Measurements from ENCODE around the gene CD58.

Gene CD58

GRCh38 chr1:116577759-116578314, 7.0 kb upstream of the CD58 start:
- Histone ChIP-seq H3K36me3 (ENCODE audit: control insufficient read depth in 4 of 4, insufficient read depth in 4 of 4, low read length in 3 of 4) (no peaks in the 10 kb centered on the region), H3K9me3 (ENCODE audit: control extremely low read depth in 1 of 5, control insufficient read depth in 4 of 5, insufficient read depth in 2 of 5, low read depth in 1 of 5, low read length in 4 of 5) (no peaks in the 10 kb centered on the region), H3K4me1 (ENCODE audit: control extremely low read depth in 1 of 4, control insufficient read depth in 4 of 4, insufficient read depth in 4 of 4, low read length in 3 of 4) (peaks cover 0 to 8% (median 0%) of the 10 kb centered on the region in 4 experiments), H3K27ac (ENCODE audit: insufficient read depth in 1 of 2, low read depth in 1 of 2, low read length in 2 of 2, poor library complexity in 1 of 2, severe bottlenecking in 2 of 2) (no peak overlapping the region), H3K4me3 (ENCODE audit: control insufficient read depth in 1 of 7, extremely low read depth in 1 of 7, insufficient read depth in 4 of 7, low read depth in 2 of 7, low read length in 6 of 7) (no peak overlapping the region), H3K27me3 (replicated peaks in 2 of 5; ENCODE audit: control insufficient read depth in 4 of 5, insufficient read depth in 5 of 5, low read length in 4 of 5) (peaks cover 0 to 4% (median 0%) of the 10 kb centered on the region in 5 experiments)
- ChIA-PET CTCF (interaction anchor here (0.8 to 4.0 kb wide), 5 partner anchors 9 to 444 kb away, joined by 3 to 20 read pairs (median 3); no protein-coding TSS in a partner anchor), POLR2A (interaction anchor here (0.6 kb wide), 1 partner anchor 30 kb away, joined by 3 read pairs; no protein-coding TSS in a partner anchor)
- DNase-seq, result no peak
- WGBS (ENCODE audit: insufficient coverage), result 100% methylated on average over 3 of the region's 5 CpGs

- peak; percentile 59 to 82 (median 73) for DNase-seq
- no peak overlapping the region for H3K27ac ChIP-seq (ENCODE audit: insufficient read depth in 1 of 2, low read depth in 1 of 2, low read length in 2 of 2, poor library complexity in 1 of 2, severe bottlenecking in 2 of 2)
- H3K4me1 ChIP-seq (ENCODE audit: control extremely low read depth in 1 of 4, control insufficient read depth in 4 of 4, insufficient read depth in 4 of 4, low read length in 3 of 4), result peaks cover 0 to 27% (median 15%) of the 10 kb centered on the region in 4 experiments
- H3K9me3 ChIP-seq (ENCODE audit: control extremely low read depth in 1 of 5, control insufficient read depth in 4 of 5, insufficient read depth in 2 of 5, low read depth in 1 of 5, low read length in 4 of 5), result no peaks in the 10 kb centered on the region
- H3K27me3 ChIP-seq (replicated peaks in 2 of 5; ENCODE audit: control insufficient read depth in 4 of 5, insufficient read depth in 5 of 5, low read length in 4 of 5), result peaks cover 0 to 4% (median 0%) of the 10 kb centered on the region in 5 experiments
- ChIA-PET CTCF (interaction anchor here (0.7 to 4.8 kb wide), 19 partner anchors 9 to 486 kb away, joined by 3 to 37 read pairs (median 3); partner anchors contain the start of gene TTF2), POLR2A (interaction anchor here (0.6 kb wide), 1 partner anchor 52 kb away, joined by 4 read pairs; no protein-coding TSS in a partner anchor)
- no peaks in the 10 kb centered on the region for H3K36me3 ChIP-seq (ENCODE audit: control insufficient read depth in 4 of 4, insufficient read depth in 4 of 4, low read length in 3 of 4)
- H3K4me3 ChIP-seq (ENCODE audit: control insufficient read depth in 1 of 7, extremely low read depth in 1 of 7, insufficient read depth in 4 of 7, low read depth in 2 of 7, low read length in 6 of 7), result no peak overlapping the region
- WGBS (ENCODE audit: insufficient coverage), result 38% methylated on average over 9 of the region's 11 CpGs
These were observed 3.9 kb upstream of the CD58 start for GRCh38 chr1:116574581-116575291.

GRCh38 chr1:116573431-116574095, 2.7 kb upstream of the CD58 start:
- POLR2A ChIA-PET, result interaction anchor here (0.6 kb wide), 1 partner anchor 417 kb away, joined by 3 read pairs; no protein-coding TSS in a partner anchor

GRCh38 chr1:116572771-116573430, 2.1 kb upstream of the CD58 start:
- Histone ChIP-seq H3K4me1 (ENCODE audit: control extremely low read depth in 1 of 4, control insufficient read depth in 4 of 4, insufficient read depth in 4 of 4, low read length in 3 of 4) (peaks cover 0 to 39% (median 28%) of the 10 kb centered on the region in 4 experiments), H3K27ac (ENCODE audit: insufficient read depth in 1 of 2, low read depth in 1 of 2, low read length in 2 of 2, poor library complexity in 1 of 2, severe bottlenecking in 2 of 2) (no peak overlapping the region), H3K4me3 (ENCODE audit: control insufficient read depth in 1 of 7, extremely low read depth in 1 of 7, insufficient read depth in 4 of 7, low read depth in 2 of 7, low read length in 6 of 7) (no peak overlapping the region), H3K36me3 (ENCODE audit: control insufficient read depth in 4 of 4, insufficient read depth in 4 of 4, low read length in 3 of 4) (no peaks in the 10 kb centered on the region), H3K27me3 (replicated peaks in 2 of 5; ENCODE audit: control insufficient read depth in 4 of 5, insufficient read depth in 5 of 5, low read length in 4 of 5) (peaks cover 0 to 1% (median 0%) of the 10 kb centered on the region in 5 experiments), H3K9me3 (ENCODE audit: control extremely low read depth in 1 of 5, control insufficient read depth in 4 of 5, insufficient read depth in 2 of 5, low read depth in 1 of 5, low read length in 4 of 5) (no peaks in the 10 kb centered on the region)
- DNase-seq, result no peak
- 100% methylated on average over 3 of the region's 4 CpGs for WGBS (ENCODE audit: insufficient coverage)
- ChIA-PET POLR2A (interaction anchor here (0.6 kb wide), 1 partner anchor 416 kb away, joined by 3 read pairs; no protein-coding TSS in a partner anchor), CTCF (interaction anchor here (0.8 to 4.8 kb wide), 7 partner anchors 23 to 487 kb away, joined by 3 to 37 read pairs (median 3); partner anchors contain the start of gene TTF2)

More at GRCh38 chr1:116573431-116574095, 2.7 kb upstream of the CD58 start:
- Histone ChIP-seq H3K4me1 (ENCODE audit: control extremely low read depth in 1 of 4, control insufficient read depth in 4 of 4, insufficient read depth in 4 of 4, low read length in 3 of 4) (peaks cover 0 to 39% (median 27%) of the 10 kb centered on the region in 4 experiments), H3K27ac (ENCODE audit: insufficient read depth in 1 of 2, low read depth in 1 of 2, low read length in 2 of 2, poor library complexity in 1 of 2, severe bottlenecking in 2 of 2) (no peak overlapping the region), H3K4me3 (ENCODE audit: control insufficient read depth in 1 of 7, extremely low read depth in 1 of 7, insufficient read depth in 4 of 7, low read depth in 2 of 7, low read length in 6 of 7) (no peak overlapping the region), H3K36me3 (ENCODE audit: control insufficient read depth in 4 of 4, insufficient read depth in 4 of 4, low read length in 3 of 4) (no peaks in the 10 kb centered on the region), H3K27me3 (replicated peaks in 2 of 5; ENCODE audit: control insufficient read depth in 4 of 5, insufficient read depth in 5 of 5, low read length in 4 of 5) (peaks cover 0 to 4% (median 0%) of the 10 kb centered on the region in 5 experiments), H3K9me3 (ENCODE audit: control extremely low read depth in 1 of 5, control insufficient read depth in 4 of 5, insufficient read depth in 2 of 5, low read depth in 1 of 5, low read length in 4 of 5) (no peaks in the 10 kb centered on the region)
- DNase-seq, result no peak
- WGBS (ENCODE audit: insufficient coverage), result 83% methylated on average over 1 of the region's 7 CpGs
- CTCF ChIA-PET, result interaction anchor here (0.8 to 4.8 kb wide), 10 partner anchors 13 to 487 kb away, joined by 3 to 37 read pairs (median 4); partner anchors contain the start of gene TTF2

- no peak overlapping the region for H3K27ac ChIP-seq (ENCODE audit: insufficient read depth in 1 of 2, low read depth in 1 of 2, low read length in 2 of 2, poor library complexity in 1 of 2, severe bottlenecking in 2 of 2)
- H3K4me3 ChIP-seq (ENCODE audit: control insufficient read depth in 1 of 7, extremely low read depth in 1 of 7, insufficient read depth in 4 of 7, low read depth in 2 of 7, low read length in 6 of 7), result no peak overlapping the region
- ChIA-PET POLR2A (no interaction called here), CTCF (interaction anchor here (0.6 to 4.8 kb wide), 3 partner anchors 24 to 64 kb away, joined by 3 to 37 read pairs (median 3); no protein-coding TSS in a partner anchor)
- H3K27me3 ChIP-seq (replicated peaks in 2 of 5; ENCODE audit: control insufficient read depth in 4 of 5, insufficient read depth in 5 of 5, low read length in 4 of 5), result no peaks in the 10 kb centered on the region
- no peaks in the 10 kb centered on the region for H3K9me3 ChIP-seq (ENCODE audit: control extremely low read depth in 1 of 5, control insufficient read depth in 4 of 5, insufficient read depth in 2 of 5, low read depth in 1 of 5, low read length in 4 of 5)
- H3K36me3 ChIP-seq (ENCODE audit: control insufficient read depth in 4 of 4, insufficient read depth in 4 of 4, low read length in 3 of 4), result no peaks in the 10 kb centered on the region
- DNase-seq, result no peak
- peaks cover 0 to 39% (median 32%) of the 10 kb centered on the region in 4 experiments for H3K4me1 ChIP-seq (ENCODE audit: control extremely low read depth in 1 of 4, control insufficient read depth in 4 of 4, insufficient read depth in 4 of 4, low read length in 3 of 4)
- WGBS (ENCODE audit: insufficient coverage), result 100% methylated on average over 1 of the region's 2 CpGs
These were observed 1.3 kb upstream of the CD58 start for GRCh38 chr1:116572099-116572498.

GRCh38 chr1:116571215-116571919, 541 bp upstream of the CD58 start:
- DNase-seq, result no peak
- ChIA-PET CTCF (interaction anchor here (0.6 to 4.8 kb wide), 4 partner anchors 25 to 487 kb away, joined by 3 to 37 read pairs (median 4); no protein-coding TSS in a partner anchor), POLR2A (no interaction called here)
- no peaks in the 10 kb centered on the region for H3K9me3 ChIP-seq (ENCODE audit: control extremely low read depth in 1 of 5, control insufficient read depth in 4 of 5, insufficient read depth in 2 of 5, low read depth in 1 of 5, low read length in 4 of 5)
- H3K4me1 ChIP-seq (ENCODE audit: control extremely low read depth in 1 of 4, control insufficient read depth in 4 of 4, insufficient read depth in 4 of 4, low read length in 3 of 4), result peaks cover 0 to 40% (median 33%) of the 10 kb centered on the region in 4 experiments
- no peaks in the 10 kb centered on the region for H3K27me3 ChIP-seq (replicated peaks in 2 of 5; ENCODE audit: control insufficient read depth in 4 of 5, insufficient read depth in 5 of 5, low read length in 4 of 5)
- 12% methylated on average over 15 of the region's 24 CpGs for WGBS (ENCODE audit: insufficient coverage)
- H3K4me3 ChIP-seq (ENCODE audit: control insufficient read depth in 1 of 7, extremely low read depth in 1 of 7, insufficient read depth in 4 of 7, low read depth in 2 of 7, low read length in 6 of 7), result peak overlapping the region; percentile 77 to 98 (median 89)
- peak overlapping the region; percentile 20 to 88 for H3K27ac ChIP-seq (ENCODE audit: insufficient read depth in 1 of 2, low read depth in 1 of 2, low read length in 2 of 2, poor library complexity in 1 of 2, severe bottlenecking in 2 of 2)
- H3K36me3 ChIP-seq (ENCODE audit: control insufficient read depth in 4 of 4, insufficient read depth in 4 of 4, low read length in 3 of 4), result no peaks in the 10 kb centered on the region

Measured in common myeloid progenitor, CD34-positive (primary cell).